IPS-NIHi11 (cell line): ENCODE results near the gene ACTN1.
A peak's percentile ranks its signal among the peaks of the same experiment; 100 is the strongest.

Experiments
- DNase-seq: peaks from one replicate; pipeline ENCODE4 v3.0.0; 2012; ENCODE audit warnings: mixed read lengths, low spot score

The ACTN1 gene

GRCh38 chr14:68916358-68916941 is 62.7 kb downstream of the ACTN1 start:
- no peak for DNase-seq

- DNase-seq = no peak
Measured at GRCh38 chr14:68913516-68913915, 65.6 kb downstream of the ACTN1 start.

- peak; percentile 95 for DNase-seq
Measured at GRCh38 chr14:68911594-68912227, 67.4 kb downstream of the ACTN1 start.

GRCh38 chr14:68910540-68910939 is 68.6 kb downstream of the ACTN1 start:
- no peak for DNase-seq

- no peak for DNase-seq
Measured at GRCh38 chr14:68908803-68909202, 70.3 kb downstream of the ACTN1 start.

- no peak for DNase-seq
Measured at GRCh38 chr14:68908201-68908600, 70.9 kb downstream of the ACTN1 start.

GRCh38 chr14:68906439-68906838 is 72.7 kb downstream of the ACTN1 start:
- no peak for DNase-seq

GRCh38 chr14:68905107-68905895 is 73.8 kb downstream of the ACTN1 start:
- DNase-seq = no peak

- DNase-seq = no peak
Measured at GRCh38 chr14:68902357-68902756, 76.7 kb downstream of the ACTN1 start.

- no peak for DNase-seq
Measured at GRCh38 chr14:68899033-68899603, 80.0 kb downstream of the ACTN1 start.

GRCh38 chr14:68898248-68899032 is 80.7 kb downstream of the ACTN1 start:
- DNase-seq = no peak

- no peak for DNase-seq
Measured at GRCh38 chr14:68897559-68898155, 81.4 kb downstream of the ACTN1 start.

- peak; percentile 59 for DNase-seq
Measured at GRCh38 chr14:68896132-68896531, 83.0 kb downstream of the ACTN1 start.

GRCh38 chr14:68894802-68895703 is 84.0 kb downstream of the ACTN1 start:
- no peak for DNase-seq

GRCh38 chr14:68894123-68894522 is 85.0 kb downstream of the ACTN1 start:
- DNase-seq = no peak

- DNase-seq = no peak
Measured at GRCh38 chr14:68893566-68893965, 85.5 kb downstream of the ACTN1 start.

- DNase-seq = no peak
Measured at GRCh38 chr14:68892961-68893360, 86.1 kb downstream of the ACTN1 start.

GRCh38 chr14:68891851-68892660 is 87.0 kb downstream of the ACTN1 start:
- DNase-seq = no peak

- DNase-seq = no peak
Measured at GRCh38 chr14:68890173-68890931, 88.8 kb downstream of the ACTN1 start.
